ENCODE measurements around the gene CNNM4.

The CNNM4 gene

DNA sequence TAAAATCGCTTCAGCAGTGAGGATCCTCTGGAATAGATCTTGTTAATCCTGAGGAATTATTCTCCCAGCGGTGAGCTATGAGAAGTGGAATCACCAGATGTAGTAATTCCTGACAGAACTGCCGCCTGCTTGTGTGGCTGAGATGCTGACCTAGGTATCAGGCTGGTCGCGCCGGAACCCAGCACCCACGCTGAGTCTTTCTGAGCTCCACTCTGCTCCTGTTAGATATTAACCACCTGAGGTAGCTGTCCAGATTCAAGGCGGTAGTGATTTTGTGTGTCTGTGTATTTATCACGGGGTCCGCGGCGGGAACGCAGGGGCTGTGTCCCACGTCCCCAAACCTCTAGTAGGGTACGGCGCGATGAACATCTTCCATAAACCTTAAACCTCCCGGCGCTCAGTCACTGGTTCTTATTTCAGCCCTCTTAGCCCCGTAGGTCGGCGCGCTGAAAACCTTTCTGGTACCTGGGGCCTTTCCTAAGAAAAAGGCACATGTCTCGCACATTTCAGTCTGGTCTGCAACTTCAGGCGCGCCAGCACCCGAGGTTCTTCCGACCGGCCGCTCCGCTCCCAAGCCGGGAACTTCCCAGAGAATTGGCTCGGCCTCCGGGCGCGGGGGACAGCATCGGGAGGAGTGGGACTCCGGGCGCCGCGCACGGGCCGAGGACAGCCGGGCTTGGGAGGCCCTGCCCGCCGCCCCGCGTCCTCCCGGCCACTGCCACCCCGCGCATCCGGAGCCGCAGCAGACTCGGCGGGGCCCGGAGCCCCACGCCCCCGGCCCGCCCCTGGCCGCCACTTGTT is 54.8 kb downstream of the CNNM4 start:
- no peak for DNase-seq

DNA sequence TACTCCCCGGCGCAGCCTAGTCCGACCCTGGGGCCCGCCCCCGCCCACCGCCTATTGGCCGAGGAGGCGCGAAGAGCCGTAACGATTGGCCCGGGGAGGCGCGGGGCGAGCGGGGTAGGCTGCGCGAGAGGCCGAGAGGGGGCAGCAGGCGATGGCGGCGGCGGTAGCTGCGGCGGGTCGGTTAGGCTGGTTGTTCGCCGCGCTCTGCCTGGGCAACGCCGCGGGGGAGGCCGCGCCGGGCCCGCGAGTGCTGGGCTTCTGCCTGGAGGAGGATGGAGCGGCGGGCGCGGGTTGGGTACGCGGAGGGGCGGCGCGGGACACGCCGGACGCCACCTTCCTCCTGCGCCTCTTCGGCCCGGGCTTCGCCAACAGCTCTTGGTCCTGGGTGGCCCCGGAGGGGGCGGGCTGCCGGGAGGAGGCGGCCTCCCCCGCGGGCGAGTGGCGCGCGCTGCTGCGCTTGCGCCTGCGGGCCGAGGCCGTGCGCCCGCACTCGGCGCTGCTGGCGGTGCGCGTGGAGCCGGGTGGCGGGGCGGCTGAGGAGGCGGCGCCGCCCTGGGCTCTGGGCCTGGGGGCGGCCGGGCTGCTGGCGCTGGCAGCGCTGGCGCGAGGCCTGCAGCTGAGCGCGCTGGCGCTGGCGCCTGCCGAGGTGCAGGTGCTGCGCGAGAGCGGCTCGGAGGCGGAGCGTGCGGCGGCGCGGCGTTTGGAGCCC is 55.6 kb downstream of the CNNM4 start, which contains the start of gene CNNM3:
Gene CNNM3 (plus strand): TSS at position 142 of the 709 bp plus-strand sequence. CDS start 10 bp downstream, at position 152.
- DNase-seq, result peak; percentile 92

DNA sequence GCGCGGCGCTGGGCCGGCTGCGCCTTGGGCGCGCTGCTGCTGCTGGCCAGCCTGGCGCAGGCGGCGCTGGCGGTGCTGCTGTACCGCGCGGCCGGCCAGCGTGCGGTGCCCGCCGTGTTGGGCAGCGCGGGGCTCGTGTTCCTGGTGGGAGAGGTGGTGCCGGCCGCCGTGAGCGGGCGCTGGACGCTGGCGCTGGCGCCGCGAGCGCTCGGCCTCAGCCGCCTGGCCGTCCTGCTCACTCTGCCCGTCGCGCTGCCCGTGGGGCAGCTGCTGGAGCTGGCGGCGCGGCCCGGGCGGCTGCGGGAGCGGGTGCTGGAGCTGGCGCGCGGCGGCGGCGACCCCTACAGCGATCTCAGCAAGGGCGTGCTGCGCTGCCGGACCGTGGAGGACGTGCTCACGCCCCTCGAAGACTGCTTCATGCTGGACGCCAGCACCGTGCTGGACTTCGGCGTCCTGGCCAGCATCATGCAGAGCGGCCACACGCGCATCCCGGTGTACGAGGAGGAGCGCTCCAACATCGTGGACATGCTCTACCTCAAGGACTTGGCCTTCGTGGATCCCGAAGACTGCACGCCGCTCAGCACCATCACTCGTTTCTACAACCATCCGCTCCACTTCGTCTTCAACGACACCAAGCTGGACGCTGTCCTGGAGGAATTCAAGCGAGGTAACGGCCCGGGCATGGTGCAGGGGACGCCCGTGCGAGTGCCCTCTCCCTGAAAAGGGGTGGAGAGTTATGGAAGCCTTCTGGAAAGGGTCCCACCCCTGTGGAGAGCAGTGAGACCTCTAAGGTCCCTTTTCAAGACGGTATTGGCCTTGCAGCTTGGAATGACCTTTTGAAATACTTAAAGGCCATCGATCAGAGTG is 56.4 kb downstream of the CNNM4 start:
- DNase-seq, result no peak

DNA sequence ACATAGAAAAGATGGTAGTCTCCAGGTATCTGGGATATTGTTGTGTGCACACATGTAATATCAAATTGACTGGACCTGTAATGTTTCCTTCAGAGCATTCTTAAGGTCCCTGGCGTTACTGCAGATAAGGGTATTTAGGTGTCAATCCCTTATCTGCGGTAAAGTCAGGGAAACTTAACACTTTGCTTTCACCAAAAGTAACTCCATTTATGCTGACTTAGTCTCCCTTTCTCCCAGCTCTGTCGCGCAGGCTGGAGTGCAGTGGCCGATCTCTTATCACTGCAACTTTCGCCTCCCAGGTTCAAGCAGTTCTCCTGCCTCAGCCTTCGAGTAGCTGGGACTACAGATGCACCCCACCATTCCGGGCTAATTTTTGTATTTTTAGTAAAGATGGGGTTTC is 57.2 kb downstream of the CNNM4 start:
- DNase-seq, result no peak

DNA sequence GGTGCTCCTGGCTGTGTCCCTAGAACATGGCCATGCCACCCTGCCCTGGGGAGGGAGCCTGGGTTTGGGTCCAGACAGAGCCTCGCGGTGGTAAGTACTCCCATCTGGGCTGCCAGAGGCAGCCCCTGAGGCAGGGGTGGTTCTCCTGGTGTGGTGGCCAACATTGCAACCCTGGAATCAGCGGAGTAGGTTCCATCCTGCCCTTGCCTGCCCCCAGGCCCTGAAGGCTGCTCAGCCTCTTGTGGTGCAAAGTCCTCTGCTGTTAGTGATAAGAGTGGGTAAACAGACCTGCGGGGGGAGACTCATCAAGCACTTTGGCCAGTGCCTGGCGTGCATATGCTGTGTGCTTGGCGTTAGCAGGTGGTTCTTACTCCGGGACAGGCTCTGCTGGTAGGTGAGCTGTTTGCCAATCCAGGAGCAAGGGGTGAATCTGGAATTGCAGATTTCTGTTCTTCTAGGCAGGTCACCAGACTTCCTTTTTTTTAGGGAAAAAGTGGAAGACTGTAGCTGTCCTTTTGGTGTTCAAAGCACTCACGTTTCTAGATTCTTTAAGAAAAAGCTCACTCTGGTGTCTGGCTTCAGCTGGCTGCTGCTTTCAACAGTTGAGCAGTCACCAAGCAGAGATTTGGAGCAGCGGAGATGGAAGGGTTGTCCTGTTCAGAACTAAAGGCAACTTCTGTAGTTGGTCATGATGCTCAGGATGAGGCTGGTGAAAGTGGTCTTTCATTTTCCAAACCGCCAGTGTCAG is 58.6 kb downstream of the CNNM4 start:
- DNase-seq, result no peak

DNA sequence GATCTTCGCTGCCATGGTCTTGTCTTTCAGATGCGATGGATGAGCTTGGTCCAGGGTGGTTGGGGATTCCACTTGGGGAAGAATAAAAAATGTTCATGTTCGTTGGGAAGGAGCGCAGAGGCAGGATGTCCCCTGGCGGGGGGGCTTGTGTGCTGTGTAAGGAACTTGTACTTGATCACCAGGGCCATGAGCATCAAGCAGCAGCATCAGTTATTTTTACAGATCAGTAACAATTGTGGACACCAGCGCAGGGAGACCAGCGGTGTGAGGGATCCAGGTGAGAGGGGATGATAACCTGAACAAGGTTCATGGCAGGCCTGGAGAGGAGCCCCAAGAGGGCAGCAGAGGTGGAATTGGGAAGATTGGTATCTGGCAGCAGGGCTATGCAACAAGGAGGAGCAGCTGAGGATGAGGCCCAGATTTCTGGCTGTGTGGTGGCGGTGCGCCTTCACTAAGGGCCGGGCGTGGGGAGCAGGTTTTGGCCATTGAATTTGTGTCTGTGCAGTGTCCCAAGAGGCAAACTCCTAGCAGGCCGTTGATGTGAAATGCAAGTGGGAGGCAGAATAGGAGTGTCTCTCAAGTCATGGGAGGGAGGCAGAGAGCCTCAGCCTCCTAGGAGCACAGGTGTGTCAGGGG is 59.3 kb downstream of the CNNM4 start:
- DNase-seq, result no peak

DNA sequence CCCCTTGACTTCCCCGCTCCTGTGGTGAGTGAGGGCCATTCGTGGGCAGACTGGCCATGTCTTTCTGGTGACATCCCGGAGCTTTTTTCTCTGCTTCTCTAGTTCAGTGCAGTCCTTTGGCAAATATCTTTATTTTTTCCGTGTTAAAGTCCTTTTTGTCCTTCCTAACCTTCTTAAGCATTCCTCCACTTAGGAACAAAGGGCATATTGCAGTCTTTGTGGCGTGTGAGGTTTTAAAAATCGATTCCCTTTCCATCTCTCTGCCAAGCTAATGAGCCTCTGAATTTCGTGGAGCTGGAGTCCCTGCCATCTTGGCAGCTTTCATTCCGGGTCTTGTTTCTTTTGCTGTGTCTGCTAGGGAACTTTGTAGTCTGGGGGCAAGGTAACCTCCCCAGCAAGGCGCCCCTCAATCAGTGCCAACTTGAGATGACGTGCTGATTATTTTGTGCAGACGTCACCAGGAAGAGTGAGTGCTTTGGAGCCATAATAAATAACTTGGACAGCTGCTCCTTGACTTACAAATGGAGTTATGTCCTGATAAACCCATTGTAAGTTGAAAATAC is 60.5 kb downstream of the CNNM4 start:
- no peak for DNase-seq

DNA sequence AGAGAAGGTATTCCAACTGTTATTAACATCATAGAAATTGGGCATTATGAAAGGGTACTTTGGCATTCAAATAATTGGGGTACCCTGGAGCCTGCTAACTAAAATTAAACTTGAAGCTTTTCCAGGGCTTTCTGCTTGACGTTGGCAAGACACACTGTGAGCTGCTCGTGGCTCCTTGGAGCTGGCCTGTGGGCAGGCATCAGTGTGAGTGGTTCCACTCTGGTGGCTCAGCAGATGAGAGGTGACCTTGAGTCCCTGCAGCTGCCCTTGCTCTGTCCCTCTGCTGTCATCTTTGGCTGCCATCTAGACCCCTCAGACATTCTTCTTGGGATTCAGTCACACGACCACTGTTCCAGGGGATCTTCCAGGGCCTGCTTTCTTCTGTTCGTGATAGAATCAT is 62.1 kb downstream of the CNNM4 start:
- no peak for DNase-seq

DNA sequence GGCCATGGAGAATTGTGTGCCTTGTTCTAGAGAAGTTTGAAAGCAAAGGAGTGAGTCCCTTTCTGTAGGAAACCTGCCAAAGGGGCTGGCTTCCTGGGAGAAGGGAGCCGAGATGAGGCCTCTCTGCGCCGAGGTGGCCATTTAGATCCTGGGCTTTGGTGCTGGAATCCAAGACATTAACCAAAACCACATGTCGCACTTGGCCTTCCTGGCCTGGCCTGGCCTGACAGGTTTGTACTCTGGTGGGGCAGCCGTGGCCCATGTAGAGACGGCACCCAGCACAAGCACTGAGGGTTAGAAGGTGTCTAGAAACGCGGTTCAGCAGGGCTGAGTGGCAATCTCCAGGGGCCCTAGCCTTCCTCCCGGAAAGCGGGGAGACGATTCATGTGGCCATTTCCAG is 62.5 kb downstream of the CNNM4 start:
- DNase-seq, result no peak

DNA sequence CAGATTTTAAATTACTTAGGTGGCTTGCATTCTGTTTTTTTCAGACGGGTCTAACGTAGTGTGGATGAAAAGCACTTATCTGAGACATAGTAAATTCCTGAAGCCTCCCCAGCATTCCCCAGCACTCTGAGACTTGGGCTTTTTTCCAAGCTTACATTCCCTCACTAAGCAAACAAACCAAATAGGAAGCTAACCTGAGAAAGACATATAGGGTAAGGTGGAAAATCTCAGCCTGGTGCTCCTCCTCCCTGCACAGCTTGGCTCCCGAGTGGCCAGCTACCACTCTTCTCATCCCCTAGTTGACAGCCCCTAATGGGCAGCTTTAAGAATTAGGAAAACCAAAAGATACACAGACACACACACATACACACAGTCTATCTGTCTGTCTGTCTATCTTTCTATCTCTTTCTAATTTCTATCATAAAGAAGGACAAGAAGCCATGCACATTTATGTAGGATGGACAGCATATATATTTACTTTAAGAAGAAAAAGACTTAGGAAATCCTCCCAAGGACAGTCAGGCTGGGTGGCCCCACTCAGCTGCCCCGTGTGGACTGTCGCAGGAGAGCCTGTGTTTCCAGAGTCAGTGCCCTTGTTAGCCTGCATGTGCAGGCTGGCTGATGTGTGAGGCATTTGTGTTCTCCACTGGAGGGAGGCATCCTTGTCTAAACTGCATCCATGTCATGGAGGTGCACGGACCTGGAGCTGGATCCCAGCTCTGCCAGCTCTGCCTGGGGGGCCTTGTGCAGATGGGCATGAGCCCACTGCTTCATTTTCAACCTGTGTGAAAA is 63.6 kb downstream of the CNNM4 start:
- no peak for DNase-seq

DNA sequence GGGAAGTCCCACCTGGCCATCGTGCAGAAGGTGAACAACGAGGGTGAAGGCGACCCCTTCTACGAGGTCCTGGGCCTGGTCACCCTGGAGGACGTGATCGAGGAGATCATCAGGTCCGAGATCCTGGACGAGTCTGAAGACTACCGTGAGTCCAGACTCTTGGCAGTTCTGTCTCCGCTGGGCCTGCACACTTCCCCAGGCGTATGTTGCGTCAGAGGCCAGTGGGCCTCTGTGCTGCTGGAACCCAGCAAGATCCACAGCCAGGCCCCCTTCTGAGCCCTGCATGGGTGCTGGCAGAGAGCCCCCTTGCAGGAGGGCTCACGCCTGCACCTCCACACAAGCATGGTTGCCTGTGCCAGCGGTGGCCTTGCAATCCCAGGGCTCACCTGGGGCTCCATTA is 64.4 kb downstream of the CNNM4 start:
- no peak for DNase-seq

DNA sequence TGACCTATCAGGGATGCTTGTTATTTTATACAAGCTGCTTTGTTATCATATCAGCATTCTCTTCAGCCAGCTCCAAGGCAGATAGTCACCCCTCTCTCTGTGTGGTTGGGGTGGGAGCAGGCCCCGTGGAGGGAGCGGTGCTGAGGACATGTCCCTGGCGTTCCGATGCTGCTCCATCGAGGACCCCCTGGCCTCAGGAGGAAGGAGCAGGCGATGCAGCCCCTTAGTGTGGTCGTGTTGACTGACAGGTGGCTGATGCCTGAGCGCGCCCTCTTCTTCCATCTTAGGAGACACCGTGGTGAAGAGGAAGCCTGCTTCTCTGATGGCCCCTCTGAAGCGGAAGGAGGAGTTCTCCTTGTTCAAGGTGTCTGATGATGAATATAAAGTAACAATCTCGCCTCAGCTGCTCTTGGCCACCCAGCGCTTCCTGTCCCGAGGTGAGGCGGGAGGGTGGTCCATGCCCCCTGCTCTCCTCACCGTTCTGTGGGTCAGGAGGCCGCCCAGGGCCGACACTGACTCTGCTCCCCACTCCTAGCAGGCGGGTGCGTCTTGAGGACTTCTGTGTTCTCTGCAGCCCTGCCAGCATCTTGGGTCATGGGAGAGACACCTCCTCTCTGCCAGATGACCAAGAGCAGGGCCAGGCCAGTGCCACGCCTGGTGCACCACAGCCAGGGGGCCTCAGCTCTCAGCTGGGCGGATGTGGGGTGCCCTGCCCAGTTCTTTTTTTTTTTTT is 66.0 kb downstream of the CNNM4 start:
- no peak for DNase-seq

DNA sequence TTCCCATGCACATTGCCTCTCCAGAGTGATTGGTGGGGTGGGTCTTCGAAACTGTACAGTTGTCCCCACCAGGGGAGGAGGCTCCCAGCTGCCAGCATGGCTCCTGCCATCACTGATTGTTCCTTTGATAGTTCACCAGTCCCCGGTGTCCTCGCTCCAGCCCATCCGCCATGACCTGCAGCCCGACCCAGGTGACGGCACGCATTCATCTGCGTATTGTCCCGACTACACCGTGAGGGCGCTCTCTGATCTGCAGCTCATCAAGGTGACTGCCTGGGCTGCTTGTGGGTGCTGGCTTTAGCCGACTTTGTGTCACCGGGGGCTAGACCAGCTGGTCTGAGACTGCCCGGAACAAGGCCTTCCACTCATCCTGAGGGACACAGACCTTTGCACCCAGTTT is 67.7 kb downstream of the CNNM4 start:
- DNase-seq, result no peak

DNA sequence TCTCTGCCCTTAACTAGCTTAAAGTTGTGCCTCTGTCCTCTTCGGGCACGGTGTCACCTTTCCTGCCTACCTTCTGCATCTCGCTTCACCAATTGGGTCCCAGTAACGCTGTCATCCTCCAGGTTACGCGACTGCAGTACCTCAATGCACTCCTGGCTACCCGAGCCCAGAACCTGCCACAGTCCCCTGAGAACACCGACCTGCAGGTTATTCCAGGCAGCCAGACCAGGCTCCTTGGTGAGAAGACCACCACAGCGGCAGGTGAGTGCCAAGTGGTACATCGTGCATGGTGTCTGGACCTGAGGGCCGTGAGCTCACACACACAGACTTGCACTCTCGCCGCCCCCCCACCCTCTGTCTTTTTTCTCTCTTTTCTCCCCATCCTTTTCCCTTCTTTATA is 68.2 kb downstream of the CNNM4 start:
- DNase-seq, result no peak

DNA sequence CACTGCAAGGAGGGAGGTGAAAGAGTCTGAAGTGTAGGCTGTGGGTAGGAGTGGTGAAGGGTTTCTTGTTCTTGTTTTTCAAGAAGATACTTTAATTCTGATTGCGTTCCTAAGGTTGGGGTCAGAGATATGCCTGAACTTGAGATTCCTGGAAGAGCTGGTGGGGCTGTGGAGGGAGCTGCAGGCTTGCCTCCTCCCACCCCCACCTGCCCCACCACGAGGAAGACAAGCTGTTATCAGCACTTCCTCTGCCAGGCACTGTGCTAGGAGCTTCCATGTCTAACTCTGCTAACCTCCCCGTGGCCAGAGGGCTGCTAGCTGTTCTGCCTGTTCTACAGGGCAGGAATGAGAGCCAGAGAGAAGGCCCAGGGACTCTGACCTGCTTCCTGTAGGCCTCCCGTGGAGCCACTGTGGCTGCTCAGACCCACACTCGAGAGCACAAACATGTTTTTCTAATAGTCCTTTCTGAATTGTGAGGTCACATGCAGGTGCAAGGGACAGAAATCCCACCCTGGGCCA is 69.4 kb downstream of the CNNM4 start:
- DNase-seq, result no peak

DNA sequence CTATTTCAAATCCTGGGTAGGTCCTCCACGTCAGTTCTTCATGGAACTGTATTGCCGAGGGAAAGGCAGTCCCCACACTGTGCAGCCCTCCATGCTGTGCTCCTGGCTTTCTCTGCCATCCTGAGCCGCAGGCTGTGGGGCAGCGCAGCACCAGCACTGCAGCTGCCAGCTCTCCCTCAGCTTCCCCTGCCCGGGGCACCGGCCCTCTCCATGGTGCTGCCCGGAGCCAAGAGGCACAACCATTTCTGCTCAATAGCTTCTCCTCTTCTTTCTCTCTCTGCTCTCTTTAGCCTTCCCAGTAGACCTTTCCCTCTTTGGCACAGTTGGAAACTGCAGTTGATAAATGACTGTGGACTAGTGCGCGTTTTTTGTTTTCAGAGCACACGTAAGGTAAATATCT is 71.0 kb downstream of the CNNM4 start:
- DNase-seq, result no peak

DNA sequence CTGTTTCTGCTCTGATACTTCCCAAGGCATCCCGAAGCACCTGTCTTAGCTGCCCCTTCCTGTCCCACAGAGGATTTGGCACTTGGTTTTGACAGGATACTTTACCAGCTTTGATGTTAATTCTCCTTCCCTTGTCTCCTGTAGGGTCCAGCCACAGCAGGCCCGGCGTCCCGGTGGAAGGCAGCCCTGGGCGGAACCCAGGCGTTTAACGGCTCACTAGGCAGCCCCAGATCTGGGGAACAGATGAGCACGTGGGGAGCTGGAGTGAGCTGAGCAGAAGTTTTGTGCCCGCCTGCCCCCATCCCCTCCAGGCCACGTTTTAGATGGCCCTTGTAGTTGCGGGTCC is 71.7 kb downstream of the CNNM4 start:
- DNase-seq, result no peak

DNA sequence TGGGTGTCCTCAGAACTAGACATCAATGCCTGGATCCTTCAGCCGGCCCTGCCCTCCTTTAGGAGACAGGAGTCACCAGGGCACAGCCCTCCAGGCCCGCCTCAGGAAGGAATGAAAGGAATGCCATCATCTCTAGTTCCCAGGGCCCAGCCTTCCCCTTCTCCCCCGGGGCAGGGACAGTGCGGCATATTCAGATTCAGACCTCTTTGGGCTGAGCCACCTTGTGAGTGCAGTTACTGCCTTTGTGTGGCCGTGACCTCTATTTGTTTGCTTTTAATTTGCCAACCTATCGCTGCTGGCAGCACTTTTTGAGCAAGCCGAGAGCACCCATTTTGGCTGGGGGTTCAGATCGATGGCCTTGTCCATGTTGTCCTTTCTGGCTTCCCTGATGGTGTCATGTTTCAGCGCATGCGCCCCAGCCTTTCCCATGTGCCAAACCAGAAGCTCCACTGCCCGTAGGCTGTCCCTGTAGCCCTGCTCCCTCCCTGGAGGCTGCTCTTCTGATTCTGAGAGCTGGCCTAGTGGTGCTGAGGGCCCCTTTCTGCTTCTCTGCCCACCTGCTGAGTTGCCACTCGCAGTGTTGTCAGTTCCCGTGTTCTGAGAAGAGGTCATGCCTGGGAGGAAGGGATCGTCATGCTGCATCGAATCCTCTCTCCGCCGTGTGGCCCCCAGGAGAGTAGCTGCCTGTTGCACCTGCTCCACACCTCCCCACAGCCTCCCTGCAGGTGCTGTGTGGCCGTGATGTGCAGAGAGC is 72.2 kb downstream of the CNNM4 start:
- no peak for DNase-seq

DNA sequence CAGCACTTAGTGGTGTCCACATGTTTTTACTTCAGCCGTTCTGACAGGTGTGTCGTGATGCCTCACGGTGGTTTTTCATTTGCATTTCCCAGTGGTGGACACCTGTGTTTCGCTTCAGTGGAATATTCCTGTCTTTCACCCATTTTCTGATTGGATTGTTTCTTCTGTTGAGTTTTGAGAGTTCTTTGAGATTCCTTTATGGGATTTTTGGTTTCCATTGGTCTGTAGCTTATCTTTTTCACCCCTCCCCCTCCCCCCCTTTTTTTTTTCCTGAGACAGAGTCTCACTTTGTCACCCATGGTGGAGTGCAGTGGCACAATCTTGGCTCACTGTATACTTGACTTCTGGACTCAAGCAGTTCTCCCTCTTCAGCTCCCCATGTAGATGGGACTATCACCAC is 75.1 kb downstream of the CNNM4 start:
- DNase-seq, result no peak
